22Rv1 (cell line): ENCODE measurements around the gene ARL2BP.

ENCODE experiments used
- H3K27ac ChIP-seq: fragments of 450-650 bp; 2 replicates; pipeline ENCODE4 v1.5.1; 2017
- ZFX ChIP-seq: fragments of 450-650 bp; IDR thresholded peaks from 2 replicates; pipeline ENCODE4 v1.6.1; 2017; ENCODE audit warnings: antibody characterized with exemption, borderline replicate concordance
- TF ChIP-seq, protein P1 (sequence below): fragments of 450-650 bp; IDR thresholded peaks from 2 replicates; pipeline ENCODE4 v1.5.1; 2017; ENCODE audit warnings: mild to moderate bottlenecking

ARL2BP gene

DNA sequence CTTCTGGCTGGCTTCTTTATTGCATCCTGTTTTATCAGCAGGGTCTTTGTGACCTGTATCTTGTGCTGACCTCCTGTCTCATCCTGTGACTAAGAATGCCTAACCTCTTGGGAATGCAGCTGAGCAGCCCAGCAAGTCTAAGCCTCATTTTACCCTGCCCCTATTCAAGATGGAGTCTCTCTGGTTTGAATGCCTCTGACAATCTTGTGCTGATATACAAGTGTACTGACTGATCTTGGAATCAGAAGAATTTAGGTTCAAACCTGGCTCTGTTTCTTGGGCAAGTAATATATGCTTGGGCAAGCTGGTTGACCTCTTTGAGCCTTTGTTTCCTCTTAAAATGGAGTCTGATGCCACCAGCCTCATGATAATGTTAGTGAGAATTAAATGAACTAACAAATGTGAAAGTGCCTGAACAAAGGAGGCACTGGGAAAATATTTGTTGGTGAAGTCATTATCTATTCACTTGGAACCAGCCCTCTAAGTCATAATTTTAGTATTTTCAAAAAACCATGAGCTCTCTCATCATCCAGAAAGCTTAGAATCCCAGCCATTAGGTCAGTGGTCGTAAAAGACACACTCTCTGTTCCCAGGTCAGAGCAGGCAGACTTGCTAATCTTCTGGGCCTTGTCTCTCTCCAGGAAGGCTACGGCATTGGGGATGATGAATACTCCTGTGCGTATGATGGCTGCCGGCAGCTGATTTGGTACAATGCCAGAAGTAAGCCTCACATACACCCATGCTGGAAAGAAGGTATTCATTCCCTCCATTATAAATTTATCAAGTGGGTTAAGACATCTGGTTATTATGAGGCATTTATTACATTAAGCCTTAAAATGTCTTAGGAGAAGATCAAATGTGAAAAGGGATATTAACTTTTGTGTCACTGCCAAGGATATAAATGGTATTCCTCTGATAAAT, 18.1 kb upstream of the ARL2BP start:
- TF ChIP-seq, protein P1, sequence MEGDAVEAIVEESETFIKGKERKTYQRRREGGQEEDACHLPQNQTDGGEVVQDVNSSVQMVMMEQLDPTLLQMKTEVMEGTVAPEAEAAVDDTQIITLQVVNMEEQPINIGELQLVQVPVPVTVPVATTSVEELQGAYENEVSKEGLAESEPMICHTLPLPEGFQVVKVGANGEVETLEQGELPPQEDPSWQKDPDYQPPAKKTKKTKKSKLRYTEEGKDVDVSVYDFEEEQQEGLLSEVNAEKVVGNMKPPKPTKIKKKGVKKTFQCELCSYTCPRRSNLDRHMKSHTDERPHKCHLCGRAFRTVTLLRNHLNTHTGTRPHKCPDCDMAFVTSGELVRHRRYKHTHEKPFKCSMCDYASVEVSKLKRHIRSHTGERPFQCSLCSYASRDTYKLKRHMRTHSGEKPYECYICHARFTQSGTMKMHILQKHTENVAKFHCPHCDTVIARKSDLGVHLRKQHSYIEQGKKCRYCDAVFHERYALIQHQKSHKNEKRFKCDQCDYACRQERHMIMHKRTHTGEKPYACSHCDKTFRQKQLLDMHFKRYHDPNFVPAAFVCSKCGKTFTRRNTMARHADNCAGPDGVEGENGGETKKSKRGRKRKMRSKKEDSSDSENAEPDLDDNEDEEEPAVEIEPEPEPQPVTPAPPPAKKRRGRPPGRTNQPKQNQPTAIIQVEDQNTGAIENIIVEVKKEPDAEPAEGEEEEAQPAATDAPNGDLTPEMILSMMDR, result no peak
- no peak for TF ChIP-seq ZFX

DNA sequence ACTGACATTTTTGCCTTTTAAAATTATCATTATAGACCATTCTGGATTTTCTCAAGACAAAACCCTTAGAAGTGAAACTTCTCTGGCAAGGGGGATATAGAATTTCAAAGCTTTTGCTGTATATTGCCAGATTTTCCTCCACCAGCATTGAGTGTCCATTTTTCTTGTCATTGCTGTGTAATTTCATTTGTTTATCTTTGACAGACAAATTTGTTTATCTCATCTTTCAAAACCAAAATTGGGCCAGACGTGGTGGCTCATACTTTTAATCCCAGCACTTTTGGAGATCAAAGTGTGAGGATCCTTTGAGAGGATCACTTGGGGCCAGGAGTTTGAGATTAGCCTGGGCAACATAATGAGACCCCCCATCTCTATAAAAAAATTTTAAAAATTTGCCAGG, 16.0 kb upstream of the ARL2BP start:
- TF ChIP-seq, protein P1, result no peak
- no peak for TF ChIP-seq ZFX

More for the DNA sequence above, 18.1 kb upstream of the ARL2BP start:
- no peak overlapping the region for H3K27ac ChIP-seq

DNA sequence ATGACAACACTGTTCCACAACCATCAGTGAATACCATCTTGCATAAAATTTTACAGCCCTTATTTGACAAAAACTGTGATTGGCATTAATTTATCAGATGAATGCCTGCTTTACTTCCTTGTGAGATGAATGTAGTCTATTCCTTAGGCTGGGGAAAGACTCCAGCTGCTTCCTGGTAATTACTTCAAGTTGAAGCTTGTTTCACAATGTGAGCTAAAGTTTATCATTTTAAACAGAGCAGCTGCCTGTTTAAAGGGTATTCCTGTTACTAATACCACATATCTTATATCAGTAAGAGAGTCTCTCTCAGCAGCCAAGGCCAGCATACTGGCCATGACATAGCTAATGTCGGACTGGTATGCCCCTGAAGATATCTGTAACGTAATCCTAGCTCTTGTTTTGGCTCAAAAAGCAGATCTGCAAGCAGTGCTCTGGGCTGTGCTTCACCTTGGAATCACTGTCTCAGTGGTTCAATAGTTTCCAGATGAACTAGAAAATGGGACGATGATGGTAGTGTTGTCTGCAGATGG, 13.2 kb upstream of the ARL2BP start:
- H3K27ac ChIP-seq, result no peak overlapping the region
- TF ChIP-seq ZFX, result no peak
- TF ChIP-seq, protein P1, result no peak

More for the DNA sequence above, 16.0 kb upstream of the ARL2BP start:
- H3K27ac ChIP-seq, result no peak overlapping the region

DNA sequence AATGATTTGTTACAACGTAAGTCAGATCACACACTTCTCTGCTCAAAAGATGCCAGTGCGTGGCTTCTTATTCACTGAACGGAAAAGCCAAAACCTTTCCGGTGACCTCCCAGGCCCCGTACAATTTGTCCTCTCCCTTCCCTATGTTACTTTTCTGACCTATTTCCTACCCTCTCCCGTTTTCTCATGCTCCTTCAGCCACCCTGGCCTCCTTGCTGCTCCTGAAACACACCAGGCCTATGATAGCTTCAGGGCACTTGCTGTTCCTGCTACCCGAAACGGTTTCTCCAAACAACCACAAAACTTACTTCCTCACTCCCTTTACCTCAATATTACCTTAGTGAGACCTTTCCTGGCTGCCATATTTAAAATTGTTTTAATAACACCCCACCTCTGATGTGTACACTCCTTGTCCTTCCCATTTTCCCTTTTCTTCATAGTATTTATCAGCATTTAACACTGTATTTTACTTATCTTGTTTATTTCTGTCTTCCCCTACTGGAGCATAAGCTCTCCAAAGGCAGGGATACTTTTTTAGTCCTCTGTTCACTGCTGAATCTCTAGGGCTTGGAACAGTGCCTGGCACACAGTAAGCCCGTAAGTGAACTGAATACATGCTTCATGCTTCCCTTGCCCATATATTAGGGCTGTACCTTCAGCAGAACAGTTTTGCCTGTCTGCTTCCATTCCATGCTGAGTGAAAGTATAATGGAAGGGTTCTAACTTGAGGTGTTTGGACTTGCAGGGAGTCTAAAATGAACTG, 10.9 kb upstream of the ARL2BP start:
- TF ChIP-seq, protein P1, result no peak
- no peak for TF ChIP-seq ZFX
- H3K27ac ChIP-seq, result no peak overlapping the region

DNA sequence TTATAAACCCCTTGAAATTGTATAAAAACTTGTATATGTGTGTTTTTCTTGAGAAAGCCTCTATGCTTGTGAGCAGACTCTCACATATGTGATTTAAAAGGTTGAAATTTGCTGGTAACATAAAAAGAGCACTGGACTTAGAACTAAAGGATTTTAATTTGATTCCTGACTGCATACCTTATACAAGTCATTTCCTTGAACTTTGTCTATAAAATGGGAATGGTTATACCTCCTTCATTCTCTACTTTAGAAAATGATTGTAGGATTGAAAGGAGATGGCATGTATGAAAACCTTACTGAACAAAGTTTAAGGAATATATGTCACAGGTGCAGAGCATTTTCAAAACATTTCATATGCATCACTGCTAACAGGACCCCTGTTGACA, 10.4 kb upstream of the ARL2BP start:
- H3K27ac ChIP-seq, result no peak overlapping the region

DNA sequence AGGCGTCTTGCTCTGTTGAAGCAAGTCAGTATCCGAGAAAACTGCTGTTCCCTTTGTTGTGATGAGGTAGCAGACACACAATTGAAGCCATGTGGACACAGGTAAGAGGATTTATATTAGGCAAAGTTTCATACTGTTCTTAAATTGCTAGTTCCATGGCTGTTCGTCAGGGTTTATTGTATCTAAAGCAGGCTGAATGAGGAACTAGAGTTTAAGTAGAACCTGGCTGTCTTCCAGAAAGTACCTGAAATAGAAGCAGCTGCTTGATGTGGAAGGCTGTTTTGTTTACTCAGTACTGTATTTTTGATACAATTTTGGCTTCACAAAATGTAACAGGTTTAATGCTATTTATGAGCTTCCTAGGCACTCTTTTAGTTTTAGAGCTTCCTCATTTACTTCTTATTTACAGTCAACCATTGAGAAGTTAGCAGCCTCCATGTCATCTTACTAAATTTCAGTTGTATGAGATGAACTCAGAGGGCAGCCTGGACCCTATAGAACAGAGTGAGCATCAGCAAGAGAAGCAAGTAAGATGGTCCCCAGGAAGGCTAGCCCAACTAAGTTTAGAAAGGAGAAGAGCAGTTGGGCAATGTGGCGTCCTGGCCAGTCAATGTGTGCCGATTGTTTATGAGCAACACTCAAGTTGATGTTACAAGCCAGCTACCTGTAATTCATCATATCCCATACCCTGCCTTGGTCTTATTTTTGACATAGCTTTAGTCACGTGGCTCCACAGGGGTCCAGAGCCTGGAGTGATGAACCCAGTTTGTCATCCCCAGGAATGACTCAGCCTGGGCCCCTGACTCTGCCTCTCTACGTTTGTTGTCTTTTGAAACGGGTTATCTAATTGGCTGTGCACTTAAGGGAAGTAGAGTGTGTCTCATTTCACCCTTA, 9.7 kb upstream of the ARL2BP start:
- TF ChIP-seq, protein P1, result no peak
- TF ChIP-seq ZFX, result no peak
- H3K27ac ChIP-seq, result no peak overlapping the region

More for the DNA sequence above, 10.4 kb upstream of the ARL2BP start:
- no peak for TF ChIP-seq ZFX
- TF ChIP-seq, protein P1, result no peak
